H1 (cell line): ENCODE data around the gene SEMA3A.

Experiments used
- CTCF ChIP-seq, 3 experiments: IDR thresholded peaks; 1 replicate in 2 of 3; 2 replicates in 1 of 3; pipeline versions ENCODE4 v1.5.1 to v1.6.1; 2011; ENCODE audit warnings: low read length in 3 of 3, mild to moderate bottlenecking in 3 of 3, inconsistent platforms in 2 of 3, low read depth in 1 of 3, moderate library complexity in 1 of 3; ENCODE audit not compliant: insufficient read depth in 1 of 3; ENCODE audit errors: control extremely low read depth in 1 of 3
- SP1 ChIP-seq: IDR thresholded peaks from 2 replicates; pipeline ENCODE4 v1.6.1; 2011; ENCODE audit warnings: low read depth, low read length

GRCh38 chr7:84092207-84092606, 102.4 kb downstream of the SEMA3A start:
- TF ChIP-seq CTCF (IDR thresholded peaks at IDR 0.05; ENCODE audit: control extremely low read depth in 1 of 3, insufficient read depth in 1 of 3, low read depth in 1 of 3, low read length in 3 of 3) (no peak), SP1 (no peak)
